K562 (cell line): Measurements from ENCODE around the gene RNPEP. TPM values are rescaled to one million over a fixed set of nuclear protein-coding genes. Genes with fewer than 3 reads are reported as not detected.

ENCODE experiments used
- ADNP ChIP-seq: fragments of 200-800 bp; sonication (Bioruptor generic); IDR thresholded peaks from 2 replicates; pipeline ENCODE4 v1.6.1; 2016; ENCODE audit warnings: missing genetic modification characterization, missing compliant biosample characterization
- ELF1 ChIP-seq: fragments of 200-800 bp; sonication (Bioruptor generic); IDR thresholded peaks from 2 replicates; pipeline ENCODE4 v1.6.1; 2016; ENCODE audit warnings: missing genetic modification characterization, missing compliant biosample characterization
- HLTF ChIP-seq: fragments of 450-650 bp; IDR thresholded peaks from 2 replicates; pipeline ENCODE4 v1.6.1; 2016
- MAFK ChIP-seq: IDR thresholded peaks from 2 replicates; pipeline ENCODE4 v1.6.1; 2011; ENCODE audit warnings: low read length, improper control_type of control experiment
- MBD2 ChIP-seq: sonication (generic); IDR thresholded peaks from 2 replicates; pipeline ENCODE4 v1.6.1; 2016; ENCODE audit warnings: low read depth, borderline replicate concordance
- NEUROD1 ChIP-seq: fragments of 150-350 bp; IDR thresholded peaks from 2 replicates; pipeline ENCODE4 v1.6.1; 2014; ENCODE audit warnings: borderline replicate concordance, low read length, low read depth; ENCODE audit not compliant: partially characterized antibody
- NR1H2 ChIP-seq: sonication (generic); formaldehyde crosslinking; IDR thresholded peaks from 2 replicates; pipeline ENCODE4 v1.4.0; 2020; ENCODE audit warnings: mild to moderate bottlenecking, missing genetic modification reagents
- NR2C1 ChIP-seq, 2 experiments: fragments of 450-650 bp; IDR thresholded peaks; 2 replicates each; pipeline ENCODE4 v1.6.1; 2017; ENCODE audit warnings: mild to moderate bottlenecking in 2 of 2, antibody characterized with exemption in 1 of 2, inconsistent platforms in 1 of 2, missing compliant biosample characterization in 1 of 2, missing genetic modification characterization in 1 of 2
- NRF1 ChIP-seq, 2 experiments: fragments of 450-650 bp; IDR thresholded peaks in 1 of 2; conservative IDR thresholded peaks in 1 of 2; 2 replicates each; pipeline ENCODE4 v1.6.1; 2014; ENCODE audit warnings: mild to moderate bottlenecking in 2 of 2
- RBM15 ChIP-seq: fragments of 200-400 bp; formaldehyde crosslinking; IDR thresholded peaks from 2 replicates; pipeline ENCODE4 v1.6.1; 2018; ENCODE audit warnings: mild to moderate bottlenecking, low read length, moderate library complexity; ENCODE audit not compliant: insufficient read depth
- RBM22 ChIP-seq: fragments of 200-400 bp; formaldehyde crosslinking; IDR thresholded peaks from 2 replicates; pipeline ENCODE4 v1.6.1; 2018; ENCODE audit warnings: low read length, low read depth; ENCODE audit not compliant: poor library complexity, severe bottlenecking
- ZBED1 ChIP-seq: IDR thresholded peaks from 2 replicates; pipeline ENCODE4 v1.6.1; 2014
- ZNF224 ChIP-seq: sonication (generic); formaldehyde crosslinking; IDR thresholded peaks from 2 replicates; pipeline ENCODE4 v1.8.0; 2022; ENCODE audit warnings: mild to moderate bottlenecking, missing genetic modification reagents
- ZNF239 ChIP-seq: fragments of 250-450 bp; sonication (Bioruptor Pico); IDR thresholded peaks from 2 replicates; pipeline ENCODE4 v1.4.0; 2020; ENCODE audit warnings: mild to moderate bottlenecking
- ZNF282 ChIP-seq: sonication (generic); formaldehyde crosslinking; IDR thresholded peaks from 2 replicates; pipeline ENCODE4 v1.8.1; 2023; ENCODE audit warnings: missing genetic modification reagents
- ZNF764 ChIP-seq: fragments of 250-450 bp; sonication (Bioruptor Pico); IDR thresholded peaks from 2 replicates; pipeline ENCODE4 v1.4.0; 2020; ENCODE audit warnings: low read depth, mild to moderate bottlenecking, moderate library complexity
- polyA plus RNA-seq, 8 experiments: library from polyadenylated mRNA; depleted of rRNA in 4 of 8; stranded (reverse) in 5 of 8; unstranded in 3 of 8; fragments of >200 nt; fragmentation: Nextera tagmentation in 2 of 8; fragmentation: Illumina TruSeq in 1 of 8; extraction: Ambion mirVana in 2 of 8; extraction: Trizol in 1 of 8; gene quantifications; 2 replicates each; pipeline versions ENCODE4 v1.2.1 to v1.2.3, GENCODE V29; 2011 to 2014; ENCODE audit warnings: inconsistent platforms in 1 of 8, missing spikeins in 1 of 8
- total RNA-seq, 7 experiments: library from RNA; depleted of rRNA in 6 of 7; stranded (reverse); fragments of >200 nt in 6 of 7; fragmentation: Illumina TruSeq in 2 of 7; extraction: Trizol in 2 of 7; gene quantifications; 2 replicates each; pipeline versions ENCODE4 v1.2.1 to v1.2.3, GENCODE V29; 2011 to 2021; ENCODE audit warnings: low replicate concordance in 1 of 7
- TF ChIP-seq, protein P1 (sequence below): fragments of 450-650 bp; IDR thresholded peaks from 2 replicates; pipeline ENCODE4 v1.6.1; 2016; ENCODE audit warnings: low read depth, mild to moderate bottlenecking, moderate library complexity
- TF ChIP-seq, protein P2 (sequence below): sonication (generic); formaldehyde crosslinking; IDR thresholded peaks from 2 replicates; pipeline ENCODE4 v1.8.0; 2022; ENCODE audit warnings: missing genetic modification reagents, mild to moderate bottlenecking, borderline replicate concordance
- TF ChIP-seq, protein P3 (sequence below): fragments of 150-350 bp; IDR thresholded peaks from 2 replicates; pipeline ENCODE4 v1.6.1; 2014; ENCODE audit warnings: low read depth, mild to moderate bottlenecking, low read length, borderline replicate concordance
- TF ChIP-seq, protein P4 (sequence below): IDR thresholded peaks from 3 replicates; pipeline ENCODE4 v1.6.1; 2011; ENCODE audit warnings: borderline replicate concordance, mild to moderate bottlenecking; ENCODE audit not compliant: insufficient read length, insufficient read depth

RNPEP gene
- total and polyA plus RNA-seq, 9 of the 15 experiments (the other 6 are each of a cell fraction or from before 2014, with no cell fraction given) = 27.5 to 131 (median 63.4) TPM

DNA sequence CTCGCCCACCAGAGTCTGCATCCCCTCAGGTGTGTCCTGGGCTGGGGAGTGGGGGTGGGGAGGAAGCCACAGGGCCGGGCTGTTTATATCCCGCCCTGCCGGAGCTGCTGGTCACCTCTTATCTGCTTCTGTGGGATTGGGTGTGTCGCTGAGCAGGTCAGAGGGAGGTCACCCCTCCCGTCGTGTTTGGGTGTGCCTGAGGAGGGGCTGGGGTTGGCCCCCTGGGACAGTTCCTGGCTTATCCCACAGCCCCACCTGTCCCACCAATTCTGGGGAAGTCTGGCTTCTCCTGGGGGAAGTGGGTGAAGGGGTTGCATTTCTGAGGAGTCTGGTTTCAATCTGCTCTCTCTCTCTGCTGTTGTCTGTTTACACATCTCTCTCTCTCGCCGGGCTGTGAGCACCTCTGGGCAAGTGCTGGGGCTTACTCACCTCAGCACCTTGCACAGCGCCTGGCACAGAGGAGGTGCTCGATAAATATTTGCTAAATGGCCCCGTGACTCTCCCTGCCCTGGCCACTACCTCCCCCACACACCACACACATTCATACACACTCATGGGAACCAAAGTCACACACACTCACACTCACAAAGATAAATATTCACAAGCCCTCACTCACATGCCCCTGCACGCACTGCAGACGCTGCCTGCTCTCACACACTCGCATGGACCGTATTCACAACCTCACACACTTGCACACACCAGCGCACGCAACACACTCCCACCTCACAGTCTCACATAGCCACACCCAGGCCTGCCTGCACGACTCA, 36.2 kb downstream of the RNPEP start (continued):
- TF ChIP-seq, protein P1, sequence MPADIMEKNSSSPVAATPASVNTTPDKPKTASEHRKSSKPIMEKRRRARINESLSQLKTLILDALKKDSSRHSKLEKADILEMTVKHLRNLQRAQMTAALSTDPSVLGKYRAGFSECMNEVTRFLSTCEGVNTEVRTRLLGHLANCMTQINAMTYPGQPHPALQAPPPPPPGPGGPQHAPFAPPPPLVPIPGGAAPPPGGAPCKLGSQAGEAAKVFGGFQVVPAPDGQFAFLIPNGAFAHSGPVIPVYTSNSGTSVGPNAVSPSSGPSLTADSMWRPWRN = peak; percentile 73; the same call in 1 of the 2 replicates
- TF ChIP-seq, protein P2, sequence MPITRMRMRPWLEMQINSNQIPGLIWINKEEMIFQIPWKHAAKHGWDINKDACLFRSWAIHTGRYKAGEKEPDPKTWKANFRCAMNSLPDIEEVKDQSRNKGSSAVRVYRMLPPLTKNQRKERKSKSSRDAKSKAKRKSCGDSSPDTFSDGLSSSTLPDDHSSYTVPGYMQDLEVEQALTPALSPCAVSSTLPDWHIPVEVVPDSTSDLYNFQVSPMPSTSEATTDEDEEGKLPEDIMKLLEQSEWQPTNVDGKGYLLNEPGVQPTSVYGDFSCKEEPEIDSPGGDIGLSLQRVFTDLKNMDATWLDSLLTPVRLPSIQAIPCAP = no peak
- TF ChIP-seq NEUROD1 (peak; percentile 61), ZNF764 (CRISPR knock-in tag) (no peak), ZNF239 (CRISPR knock-in tag) (no peak), ZNF282 (CRISPR knock-in tag) (no peak), ZBED1 (no peak), RBM15 (no peak), ELF1 (tag) (no peak), HLTF (0 out of 2 replicates have a peak, but pooled peaks have one; percentile 33), NRF1 (conservative IDR thresholded peaks at IDR 0.05 in 1 of 2, IDR thresholded peaks at IDR 0.05 in 1 of 2) (peak; percentile 51 to 66), MBD2 (peak; percentile 74; the same call in 1 of the 2 replicates), NR1H2 (CRISPR knock-in tag) (no peak), RBM22 (no peak), ADNP (no peak), NR2C1 (IDR thresholded peaks at IDR 0.05) (peak; percentile 76), NR2C1 (tag; IDR thresholded peaks at IDR 0.05) (peak; percentile 84), ZNF224 (CRISPR knock-in tag) (no peak), MAFK (no peak)
- TF ChIP-seq, protein P3, sequence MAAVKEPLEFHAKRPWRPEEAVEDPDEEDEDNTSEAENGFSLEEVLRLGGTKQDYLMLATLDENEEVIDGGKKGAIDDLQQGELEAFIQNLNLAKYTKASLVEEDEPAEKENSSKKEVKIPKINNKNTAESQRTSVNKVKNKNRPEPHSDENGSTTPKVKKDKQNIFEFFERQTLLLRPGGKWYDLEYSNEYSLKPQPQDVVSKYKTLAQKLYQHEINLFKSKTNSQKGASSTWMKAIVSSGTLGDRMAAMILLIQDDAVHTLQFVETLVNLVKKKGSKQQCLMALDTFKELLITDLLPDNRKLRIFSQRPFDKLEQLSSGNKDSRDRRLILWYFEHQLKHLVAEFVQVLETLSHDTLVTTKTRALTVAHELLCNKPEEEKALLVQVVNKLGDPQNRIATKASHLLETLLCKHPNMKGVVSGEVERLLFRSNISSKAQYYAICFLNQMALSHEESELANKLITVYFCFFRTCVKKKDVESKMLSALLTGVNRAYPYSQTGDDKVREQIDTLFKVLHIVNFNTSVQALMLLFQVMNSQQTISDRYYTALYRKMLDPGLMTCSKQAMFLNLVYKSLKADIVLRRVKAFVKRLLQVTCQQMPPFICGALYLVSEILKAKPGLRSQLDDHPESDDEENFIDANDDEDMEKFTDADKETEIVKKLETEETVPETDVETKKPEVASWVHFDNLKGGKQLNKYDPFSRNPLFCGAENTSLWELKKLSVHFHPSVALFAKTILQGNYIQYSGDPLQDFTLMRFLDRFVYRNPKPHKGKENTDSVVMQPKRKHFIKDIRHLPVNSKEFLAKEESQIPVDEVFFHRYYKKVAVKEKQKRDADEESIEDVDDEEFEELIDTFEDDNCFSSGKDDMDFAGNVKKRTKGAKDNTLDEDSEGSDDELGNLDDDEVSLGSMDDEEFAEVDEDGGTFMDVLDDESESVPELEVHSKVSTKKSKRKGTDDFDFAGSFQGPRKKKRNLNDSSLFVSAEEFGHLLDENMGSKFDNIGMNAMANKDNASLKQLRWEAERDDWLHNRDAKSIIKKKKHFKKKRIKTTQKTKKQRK = no peak
- TF ChIP-seq, protein P4, sequence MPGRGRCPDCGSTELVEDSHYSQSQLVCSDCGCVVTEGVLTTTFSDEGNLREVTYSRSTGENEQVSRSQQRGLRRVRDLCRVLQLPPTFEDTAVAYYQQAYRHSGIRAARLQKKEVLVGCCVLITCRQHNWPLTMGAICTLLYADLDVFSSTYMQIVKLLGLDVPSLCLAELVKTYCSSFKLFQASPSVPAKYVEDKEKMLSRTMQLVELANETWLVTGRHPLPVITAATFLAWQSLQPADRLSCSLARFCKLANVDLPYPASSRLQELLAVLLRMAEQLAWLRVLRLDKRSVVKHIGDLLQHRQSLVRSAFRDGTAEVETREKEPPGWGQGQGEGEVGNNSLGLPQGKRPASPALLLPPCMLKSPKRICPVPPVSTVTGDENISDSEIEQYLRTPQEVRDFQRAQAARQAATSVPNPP = no peak
